Transverse colon (tissue), 4 donors: Measurements from ENCODE around the gene PCBP3. TPM values are rescaled to one million over a fixed set of nuclear protein-coding genes. Genes with fewer than 3 reads are reported as not detected.

Experiments used
- DNase-seq: peaks from one replicate; pipeline ENCODE4 v3.0.0-alpha.2; 2019
- H3K27ac ChIP-seq, 4 donors: fragments of 200-600 bp; sonication (generic); 2 replicates each; pipeline ENCODE4 v1.5.1; 2016 to 2018; ENCODE audit warnings: inconsistent platforms in 4 of 4
- H3K27me3 ChIP-seq: fragments of 200-600 bp; sonication (generic); 2 replicates; pipeline ENCODE4 v1.5.1; 2017; ENCODE audit warnings: inconsistent platforms
- H3K36me3 ChIP-seq, 4 donors: fragments of 200-600 bp; sonication (generic); 2 replicates each; pipeline ENCODE4 v1.5.1; 2017 to 2019; ENCODE audit warnings: inconsistent platforms in 4 of 4
- H3K4me1 ChIP-seq, 4 donors: fragments of 200-600 bp; sonication (generic); 2 replicates each; pipeline ENCODE4 v1.5.1; 2017 to 2020; ENCODE audit warnings: inconsistent platforms in 4 of 4
- H3K4me3 ChIP-seq, 4 donors: fragments of 200-600 bp; sonication (generic); 1 replicate in 1 of 4; 2 replicates in 3 of 4; pipeline versions ENCODE4 v1.5.1 to v1.6.1; 2017 to 2019; ENCODE audit warnings: inconsistent platforms in 4 of 4
- H3K9me3 ChIP-seq, 2 donors: fragments of 200-600 bp; sonication (generic); 2 replicates each; pipeline ENCODE4 v1.5.1; 2017 to 2019; ENCODE audit warnings: inconsistent platforms in 2 of 2
- EP300 ChIP-seq: sonication (generic); formaldehyde crosslinking; IDR thresholded peaks from one replicate; pipeline ENCODE4 v1.6.1; 2017; ENCODE audit warnings: antibody characterized with exemption, low read depth
- POLR2A ChIP-seq: fragments of 450-650 bp; IDR thresholded peaks from one replicate; pipeline ENCODE4 v1.6.1; 2016; ENCODE audit warnings: antibody characterized with exemption, mild to moderate bottlenecking, moderate library complexity
- POLR2AphosphoS5 ChIP-seq, 3 donors: sonication (generic); formaldehyde crosslinking; IDR thresholded peaks; one replicate each; pipeline ENCODE4 v1.6.1; 2016; ENCODE audit warnings: antibody characterized with exemption in 3 of 3
- WGBS, 2 donors: methylation state at CpG; one replicate each; pipeline ENCODE4 v1.1.5; 2018; ENCODE audit warnings: low coverage in 1 of 2; 5-methylcytosine and 5-hydroxymethylcytosine counted together
- in situ Hi-C, 4 donors: fragments of 200-750 bp; cut with MboI; loops; one replicate each; pipeline versions ENCODE4 v1.15.0 to v1.15.1; 2017; ENCODE audit warnings: low sequenced_read_pairs in 3 of 4, low pct_ligation_motif_present in 1 of 4, low pct_unique_long_range_greater_than_20kb in 1 of 4
- intact Hi-C: fragments of 100-400 bp; cut with DNase I; formaldehyde crosslinking; loops from one replicate; pipeline ENCODE4 v1.15.1; 2023; ENCODE audit warnings: low total_unique reads
- total RNA-seq, 4 donors: library from RNA; depleted of rRNA; stranded (reverse); fragments of >200 nt; gene quantifications; one replicate each; pipeline ENCODE4 v1.1.0, GENCODE V29; 2016
- TF ChIP-seq, protein P1 (sequence below), 5 experiments: fragments of 200-600 bp in 3 of 5; fragments of 450-650 bp in 2 of 5; sonication (generic) in 3 of 5; IDR thresholded peaks; 1 replicate in 2 of 5; 2 replicates in 3 of 5; pipeline ENCODE4 v1.5.1; 2016 to 2017; ENCODE audit warnings: antibody characterized with exemption in 5 of 5, inconsistent platforms in 3 of 5, mild to moderate bottlenecking in 2 of 5, moderate library complexity in 1 of 5

The PCBP3 gene
- total RNA-seq, 4 donors from 2014 or later = 0.80 to 7.8 (median 5.3) TPM

GRCh38 chr21:45766501-45766900, 123.0 kb downstream of the PCBP3 start:
- no peaks in the 10 kb centered on the region for H3K36me3 ChIP-seq
- H3K4me3 ChIP-seq = no peak overlapping the region
- 77 to 83% methylated on average over 1 to 5 of the region's 5 CpGs for WGBS, 2 donors
- H3K4me1 ChIP-seq = no peaks in the 10 kb centered on the region
- no peak overlapping the region for H3K27ac ChIP-seq
- H3K27me3 ChIP-seq = no peaks in the 10 kb centered on the region
- no peak for DNase-seq
- in situ Hi-C loops = no loop called here
- TF ChIP-seq EP300 (no peak), POLR2A (no peak), POLR2AphosphoS5 (IDR thresholded peaks at IDR 0.05) (no peak)
- TF ChIP-seq, protein P1, sequence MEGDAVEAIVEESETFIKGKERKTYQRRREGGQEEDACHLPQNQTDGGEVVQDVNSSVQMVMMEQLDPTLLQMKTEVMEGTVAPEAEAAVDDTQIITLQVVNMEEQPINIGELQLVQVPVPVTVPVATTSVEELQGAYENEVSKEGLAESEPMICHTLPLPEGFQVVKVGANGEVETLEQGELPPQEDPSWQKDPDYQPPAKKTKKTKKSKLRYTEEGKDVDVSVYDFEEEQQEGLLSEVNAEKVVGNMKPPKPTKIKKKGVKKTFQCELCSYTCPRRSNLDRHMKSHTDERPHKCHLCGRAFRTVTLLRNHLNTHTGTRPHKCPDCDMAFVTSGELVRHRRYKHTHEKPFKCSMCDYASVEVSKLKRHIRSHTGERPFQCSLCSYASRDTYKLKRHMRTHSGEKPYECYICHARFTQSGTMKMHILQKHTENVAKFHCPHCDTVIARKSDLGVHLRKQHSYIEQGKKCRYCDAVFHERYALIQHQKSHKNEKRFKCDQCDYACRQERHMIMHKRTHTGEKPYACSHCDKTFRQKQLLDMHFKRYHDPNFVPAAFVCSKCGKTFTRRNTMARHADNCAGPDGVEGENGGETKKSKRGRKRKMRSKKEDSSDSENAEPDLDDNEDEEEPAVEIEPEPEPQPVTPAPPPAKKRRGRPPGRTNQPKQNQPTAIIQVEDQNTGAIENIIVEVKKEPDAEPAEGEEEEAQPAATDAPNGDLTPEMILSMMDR (IDR thresholded peaks at IDR 0.05) = no peak
- intact Hi-C loops = no loop called here
- no peaks in the 10 kb centered on the region for H3K9me3 ChIP-seq

DNA sequence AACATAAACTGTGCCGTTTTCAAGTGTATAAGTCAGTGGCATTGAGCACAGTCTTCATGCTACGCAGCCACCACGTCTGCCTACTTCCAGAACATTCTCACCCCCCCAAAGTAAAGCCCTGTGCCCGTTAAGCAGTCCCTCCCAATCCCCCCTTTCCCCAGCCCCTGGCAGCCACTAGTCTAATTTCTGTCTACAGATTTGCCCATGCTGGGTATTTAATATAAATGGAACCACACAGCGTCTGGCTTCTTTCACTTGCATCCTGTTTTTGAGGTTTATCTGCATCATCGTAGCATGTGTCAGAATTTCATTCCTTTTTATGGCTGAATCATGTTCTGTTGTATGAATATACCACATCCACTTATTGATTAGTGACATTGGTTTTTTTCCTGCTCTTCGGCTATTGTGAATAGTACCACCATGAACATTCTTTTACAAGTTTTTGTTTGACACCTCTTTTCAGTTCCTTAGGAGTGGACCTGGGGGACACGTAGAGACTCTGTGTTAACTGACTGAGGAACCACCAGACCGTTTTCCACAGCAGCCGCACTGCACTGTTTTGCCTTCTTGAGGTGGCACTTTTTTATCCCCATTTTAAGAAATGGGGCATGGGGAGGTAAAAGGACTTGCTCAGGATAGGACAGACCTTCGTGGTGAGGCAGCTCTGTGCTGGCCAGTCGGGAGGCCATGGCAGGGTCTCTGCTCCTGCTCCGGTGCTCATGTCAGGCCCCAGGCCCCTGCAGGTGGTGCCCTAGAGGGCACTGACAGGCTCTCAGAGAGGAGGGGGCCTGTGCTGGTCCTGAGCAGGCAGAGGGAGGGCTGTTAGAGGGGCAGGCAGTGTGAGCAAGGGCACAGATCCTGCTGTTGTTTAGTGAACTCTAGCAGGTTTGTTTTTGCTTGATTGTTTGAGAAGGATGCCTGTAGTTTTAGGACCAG, 123.8 kb downstream of the PCBP3 start:
- Histone ChIP-seq H3K4me3 (no peak overlapping the region), H3K36me3 (no peaks in the 10 kb centered on the region), H3K9me3 (no peaks in the 10 kb centered on the region), H3K4me1 (no peaks in the 10 kb centered on the region), H3K27me3 (no peaks in the 10 kb centered on the region), H3K27ac (no peak overlapping the region)
- intact Hi-C loops = no loop called here
- no peak for TF ChIP-seq POLR2AphosphoS5 (IDR thresholded peaks at IDR 0.05)
- TF ChIP-seq EP300 = no peak
- TF ChIP-seq, protein P1 (IDR thresholded peaks at IDR 0.05) = no peak
- no peak for TF ChIP-seq POLR2A
- WGBS, 2 donors = 65 to 76% methylated on average over 8 to 13 of the region's 13 CpGs
- in situ Hi-C loops = no loop called here
- no peak for DNase-seq

DNA sequence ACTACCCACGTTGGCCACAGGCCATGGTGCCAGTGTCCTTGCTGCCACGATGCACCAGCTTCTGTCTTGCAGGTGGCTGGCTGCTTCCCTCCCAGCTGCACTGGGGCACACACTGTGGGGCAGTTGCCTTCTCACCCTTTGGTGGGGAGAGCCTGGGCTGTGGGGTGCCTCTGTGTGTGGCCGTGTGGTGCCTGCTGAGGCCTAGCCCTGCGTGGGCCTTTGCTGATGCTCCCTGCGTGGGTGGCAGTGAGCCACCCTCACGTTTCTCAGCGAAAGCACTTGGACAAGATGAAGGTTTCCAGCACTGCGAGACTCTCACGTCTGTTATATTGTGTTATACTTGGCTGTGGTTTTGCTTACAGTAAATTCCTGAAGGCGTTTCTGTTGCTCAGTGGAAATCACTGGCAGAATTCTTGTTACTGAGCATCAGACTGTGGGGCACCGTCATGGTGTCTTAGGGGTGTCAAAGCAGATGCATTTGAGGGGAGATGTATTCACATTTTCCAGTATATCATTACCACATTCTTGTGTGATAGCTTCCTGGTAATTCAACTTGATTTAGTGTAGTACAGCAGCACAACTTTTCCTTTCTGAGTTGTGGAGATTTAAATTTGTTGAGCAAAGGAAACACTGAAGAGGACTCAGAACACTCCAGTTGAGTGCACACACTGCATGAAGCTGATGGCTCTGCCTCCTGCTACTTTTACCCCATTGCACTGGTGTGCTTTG, 124.7 kb downstream of the PCBP3 start:
- 35% methylated on average over 10 of the region's 11 CpGs; no CpG with 5 or more reads in 1 of the 2 donors for WGBS, 2 donors
- no peaks in the 10 kb centered on the region for H3K36me3 ChIP-seq
- H3K4me1 ChIP-seq = no peaks in the 10 kb centered on the region
- in situ Hi-C loops (no loop called here), intact Hi-C loops (no loop called here)
- no peaks in the 10 kb centered on the region for H3K9me3 ChIP-seq
- H3K27ac ChIP-seq = no peak overlapping the region
- TF ChIP-seq POLR2AphosphoS5 (IDR thresholded peaks at IDR 0.05) (no peak), POLR2A (no peak), EP300 (no peak)
- TF ChIP-seq, protein P1 (IDR thresholded peaks at IDR 0.05) = no peak
- no peaks in the 10 kb centered on the region for H3K27me3 ChIP-seq
- no peak overlapping the region for H3K4me3 ChIP-seq
- DNase-seq = no peak

- no peak for TF ChIP-seq POLR2A
- TF ChIP-seq, protein P1 (IDR thresholded peaks at IDR 0.05) = no peak
- TF ChIP-seq EP300 = no peak
- no peak for TF ChIP-seq POLR2AphosphoS5 (IDR thresholded peaks at IDR 0.05)
- in situ Hi-C loops (no loop called here), intact Hi-C loops (no loop called here)
- no peaks in the 10 kb centered on the region for H3K9me3 ChIP-seq
- H3K36me3 ChIP-seq = no peaks in the 10 kb centered on the region
- no peaks in the 10 kb centered on the region for H3K4me1 ChIP-seq
- H3K27ac ChIP-seq = no peak overlapping the region
- no peak overlapping the region for H3K4me3 ChIP-seq
- WGBS, 2 donors = 75% methylated on average over 11 of the region's 11 CpGs; no CpG with 5 or more reads in 1 of the 2 donors
- no peak for DNase-seq
- no peaks in the 10 kb centered on the region for H3K27me3 ChIP-seq
Observed at GRCh38 chr21:45768740-45769048, 125.2 kb downstream of the PCBP3 start.
